Prostate gland (tissue), 2 donors: ENCODE measurements around the gene ATXN2. TPM values are rescaled to one million over a fixed set of nuclear protein-coding genes. Genes with fewer than 3 reads are reported as not detected.
"Not testable (repeated sequence)": the region's sequence is repeated elsewhere in the genome, so short reads cannot be mapped to it uniquely, and the experiment has no call there.

Source experiments
- DNase-seq: peaks from one replicate; pipeline ENCODE4 v3.0.0-alpha.2; 2019; ENCODE audit warnings: low spot score
- H3K27ac ChIP-seq, 2 donors: fragments of 200-600 bp; sonication (generic); 2 replicates each; pipeline ENCODE4 v1.5.1; 2017 to 2019
- H3K27me3 ChIP-seq: fragments of 200-600 bp; sonication (generic); replicated peaks from 2 replicates; pipeline ENCODE4 v1.5.1; 2019; ENCODE audit not compliant: insufficient read depth
- H3K36me3 ChIP-seq, 2 donors: fragments of 200-600 bp; sonication (generic); 1 replicate in 1 of 2; 2 replicates in 1 of 2; pipeline versions ENCODE4 v1.5.1 to v1.8.1; 2017 to 2019
- H3K4me1 ChIP-seq: fragments of 200-600 bp; sonication (generic); replicated peaks from 2 replicates; pipeline ENCODE4 v1.5.1; 2019
- H3K4me3 ChIP-seq, 2 donors: fragments of 200-600 bp; sonication (generic); 2 replicates each; pipeline ENCODE4 v1.5.1; 2017 to 2019
- H3K9me3 ChIP-seq: fragments of 200-600 bp; sonication (generic); 2 replicates; pipeline ENCODE4 v1.5.1; 2017
- POLR2A ChIP-seq: fragments of 450-650 bp; IDR thresholded peaks from one replicate; pipeline ENCODE4 v1.6.1; 2016; ENCODE audit warnings: antibody characterized with exemption, mild to moderate bottlenecking
- POLR2AphosphoS5 ChIP-seq: sonication (generic); formaldehyde crosslinking; IDR thresholded peaks from one replicate; pipeline ENCODE4 v1.6.1; 2017; ENCODE audit warnings: antibody characterized with exemption
- WGBS: methylation state at CpG from one replicate; pipeline ENCODE4 v1.1.5; 2018; 5-methylcytosine and 5-hydroxymethylcytosine counted together
- intact Hi-C: fragments of 100-400 bp; cut with DNase I; formaldehyde crosslinking; loops from one replicate; pipeline ENCODE4 v1.14.2; 2022
- total RNA-seq, 2 donors: library from RNA; depleted of rRNA; stranded (reverse); fragments of >200 nt; gene quantifications; one replicate each; pipeline ENCODE4 v1.1.0, GENCODE V29; 2016
- TF ChIP-seq, protein P1 (sequence below), 4 experiments: fragments of 200-600 bp in 2 of 4; fragments of 450-650 bp in 2 of 4; sonication (generic) in 2 of 4; IDR thresholded peaks; 1 replicate in 3 of 4; 2 replicates in 1 of 4; pipeline ENCODE4 v1.5.1; 2016 to 2019; ENCODE audit warnings: antibody characterized with exemption in 4 of 4, mild to moderate bottlenecking in 2 of 4, moderate library complexity in 2 of 4

The ATXN2 gene
- total RNA-seq, 2 donors from 2014 or later = 29.5 to 95.5 TPM

DNA sequence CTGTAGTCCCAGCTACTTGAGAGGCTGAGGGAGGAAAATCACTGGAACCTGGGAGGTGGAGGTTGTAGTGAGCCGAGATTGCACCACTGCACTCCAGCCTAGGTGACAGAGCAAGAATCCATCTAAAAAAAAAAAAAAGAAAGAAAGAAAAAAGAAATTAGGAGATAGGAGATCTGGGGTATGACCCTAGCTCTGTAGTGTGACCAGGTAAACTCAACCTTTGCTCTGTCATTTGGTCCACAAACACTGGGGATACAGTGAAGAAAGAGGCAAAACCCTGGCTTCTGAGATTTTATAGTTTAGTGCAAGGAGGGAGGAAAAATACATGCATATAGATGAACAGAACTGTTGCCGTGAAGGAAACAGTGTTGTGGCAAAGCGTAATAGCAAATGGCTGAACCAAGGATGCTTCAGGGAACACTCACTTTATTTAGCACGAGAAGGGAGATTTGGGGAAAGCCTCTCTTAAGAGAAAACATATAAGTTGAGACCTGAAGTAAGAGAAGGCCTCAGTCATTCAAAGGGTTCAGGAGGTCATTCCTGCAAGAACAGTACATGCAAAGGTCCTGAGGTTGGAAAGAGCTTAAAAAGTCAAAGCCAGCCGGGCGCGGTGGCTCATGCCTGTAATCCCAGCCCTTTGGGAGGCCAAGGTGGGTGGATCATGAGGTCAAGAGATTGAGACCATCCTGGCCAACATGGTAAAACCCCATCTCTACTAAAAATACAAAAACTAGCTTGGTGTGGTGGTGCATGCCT is 29.6 kb upstream of the ATXN2 start:
- 92% methylated on average over 7 of the region's 7 CpGs for WGBS
- intact Hi-C loops = no loop called here
- H3K36me3 ChIP-seq = no peaks in the 10 kb centered on the region
- no peak for DNase-seq
- no peak overlapping the region for H3K4me3 ChIP-seq
- TF ChIP-seq POLR2A (no peak), POLR2AphosphoS5 (no peak)
- TF ChIP-seq, protein P1, sequence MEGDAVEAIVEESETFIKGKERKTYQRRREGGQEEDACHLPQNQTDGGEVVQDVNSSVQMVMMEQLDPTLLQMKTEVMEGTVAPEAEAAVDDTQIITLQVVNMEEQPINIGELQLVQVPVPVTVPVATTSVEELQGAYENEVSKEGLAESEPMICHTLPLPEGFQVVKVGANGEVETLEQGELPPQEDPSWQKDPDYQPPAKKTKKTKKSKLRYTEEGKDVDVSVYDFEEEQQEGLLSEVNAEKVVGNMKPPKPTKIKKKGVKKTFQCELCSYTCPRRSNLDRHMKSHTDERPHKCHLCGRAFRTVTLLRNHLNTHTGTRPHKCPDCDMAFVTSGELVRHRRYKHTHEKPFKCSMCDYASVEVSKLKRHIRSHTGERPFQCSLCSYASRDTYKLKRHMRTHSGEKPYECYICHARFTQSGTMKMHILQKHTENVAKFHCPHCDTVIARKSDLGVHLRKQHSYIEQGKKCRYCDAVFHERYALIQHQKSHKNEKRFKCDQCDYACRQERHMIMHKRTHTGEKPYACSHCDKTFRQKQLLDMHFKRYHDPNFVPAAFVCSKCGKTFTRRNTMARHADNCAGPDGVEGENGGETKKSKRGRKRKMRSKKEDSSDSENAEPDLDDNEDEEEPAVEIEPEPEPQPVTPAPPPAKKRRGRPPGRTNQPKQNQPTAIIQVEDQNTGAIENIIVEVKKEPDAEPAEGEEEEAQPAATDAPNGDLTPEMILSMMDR (IDR thresholded peaks at IDR 0.05) = no peak
- H3K4me1 ChIP-seq = no peaks in the 10 kb centered on the region
- no peak overlapping the region for H3K27ac ChIP-seq
- no peaks in the 10 kb centered on the region for H3K27me3 ChIP-seq
- no peaks in the 10 kb centered on the region for H3K9me3 ChIP-seq

DNA sequence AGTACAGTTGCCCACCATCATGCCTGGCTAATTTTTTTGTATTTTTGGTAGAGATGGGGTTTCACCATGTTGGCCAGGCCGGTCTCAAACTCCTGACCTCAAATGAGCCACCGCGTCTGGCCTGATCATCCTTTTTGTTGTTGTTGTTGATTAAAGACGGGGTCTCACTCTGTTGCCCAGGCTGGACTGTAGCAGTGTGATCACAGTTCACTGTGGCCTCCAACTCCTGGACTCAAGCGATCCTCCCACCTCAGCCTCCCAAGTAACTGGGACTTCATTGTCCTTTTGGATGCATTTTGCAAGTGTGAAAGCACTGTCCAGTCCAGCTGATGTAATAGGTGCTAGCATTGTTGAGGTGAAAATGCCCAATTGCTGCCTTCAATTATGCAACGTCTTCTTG is 27.1 kb upstream of the ATXN2 start:
- Histone ChIP-seq H3K4me1 (no peaks in the 10 kb centered on the region), H3K9me3 (no peaks in the 10 kb centered on the region), H3K36me3 (no peaks in the 10 kb centered on the region), H3K27me3 (no peaks in the 10 kb centered on the region), H3K27ac (no peak overlapping the region), H3K4me3 (no peak overlapping the region)
- DNase-seq = no peak
- WGBS = 94% methylated on average over 6 of the region's 6 CpGs
- TF ChIP-seq, protein P1 (IDR thresholded peaks at IDR 0.05) = no peak
- no peak for TF ChIP-seq POLR2A
- no peak for TF ChIP-seq POLR2AphosphoS5
- intact Hi-C loops = no loop called here

DNA sequence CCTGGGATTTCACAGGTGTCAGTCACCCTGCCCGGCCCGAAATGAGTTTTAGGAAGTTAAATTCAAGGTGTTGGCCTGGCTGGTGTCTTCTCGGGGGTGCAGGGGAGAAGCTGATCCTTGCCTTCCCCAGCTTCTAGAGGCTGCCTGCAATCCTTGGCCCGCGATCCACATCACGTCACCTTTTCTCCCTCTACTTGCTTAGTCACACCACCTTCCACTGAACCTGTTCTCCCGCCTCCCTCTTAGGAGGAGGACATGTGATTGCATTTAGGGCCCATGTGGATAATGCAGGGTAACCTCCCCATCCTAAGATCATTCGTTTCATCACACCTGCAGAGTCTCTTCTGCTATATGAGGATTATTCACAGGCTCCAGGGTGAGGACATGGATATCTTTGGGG is 25.4 kb upstream of the ATXN2 start:
- H3K27me3 ChIP-seq = no peaks in the 10 kb centered on the region
- no peaks in the 10 kb centered on the region for H3K9me3 ChIP-seq
- no peaks in the 10 kb centered on the region for H3K4me1 ChIP-seq
- no peak overlapping the region for H3K27ac ChIP-seq
- TF ChIP-seq POLR2A (no peak), POLR2AphosphoS5 (no peak)
- TF ChIP-seq, protein P1 (IDR thresholded peaks at IDR 0.05) = no peak
- intact Hi-C loops = no loop called here
- no peak overlapping the region for H3K4me3 ChIP-seq
- WGBS = 67% methylated on average over 8 of the region's 8 CpGs
- DNase-seq = no peak
- H3K36me3 ChIP-seq = no peaks in the 10 kb centered on the region

DNA sequence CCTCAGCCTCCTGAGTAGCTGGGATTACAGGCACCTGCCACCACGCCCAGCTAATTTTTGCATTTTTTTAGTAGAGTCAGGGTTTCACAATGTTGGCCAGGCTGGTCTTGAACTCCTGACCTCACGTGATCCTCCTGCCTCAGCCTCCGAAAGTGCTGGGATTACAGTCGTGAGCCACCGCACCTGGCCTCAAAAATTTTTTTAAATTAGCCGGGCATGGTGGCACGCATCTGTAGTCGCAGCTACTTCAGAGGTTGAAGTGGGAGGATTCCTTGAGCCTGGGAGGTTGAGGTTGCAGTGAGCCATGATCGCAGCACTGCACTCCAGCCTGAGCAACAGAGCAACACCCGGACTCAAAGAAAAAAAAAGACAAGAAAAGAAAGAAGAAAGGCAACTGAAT is 18.7 kb upstream of the ATXN2 start:
- 95% methylated on average over 10 of the region's 10 CpGs for whole genome bisulfite sequencing
- H3K9me3 ChIP-seq = not testable (repeated sequence)

DNA sequence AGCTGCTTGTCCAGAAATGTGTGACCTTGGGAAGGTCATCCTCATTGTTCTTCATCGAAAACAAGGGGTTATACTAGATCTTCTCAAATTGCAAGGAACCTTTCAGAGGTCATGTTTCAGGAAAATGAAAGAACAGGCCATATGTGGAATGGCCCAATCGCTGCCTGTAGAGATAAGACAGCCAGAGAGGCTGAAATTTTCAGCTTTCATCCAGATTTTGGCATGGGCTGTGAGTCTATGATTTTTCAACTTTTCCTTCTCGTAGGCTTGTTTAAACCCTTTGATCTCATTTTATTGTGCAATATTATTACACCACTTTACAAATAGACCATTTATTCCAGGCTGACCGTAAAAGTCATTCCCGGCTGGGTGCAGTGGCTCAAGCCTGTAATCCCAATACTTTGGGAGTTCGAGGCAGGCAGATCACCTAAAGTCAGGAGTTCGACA is 17.1 kb upstream of the ATXN2 start:
- TF ChIP-seq POLR2A (no peak), POLR2AphosphoS5 (no peak)
- TF ChIP-seq, protein P1 (IDR thresholded peaks at IDR 0.05) = no peak
- no peaks in the 10 kb centered on the region for H3K36me3 ChIP-seq
- intact Hi-C loops = no loop called here
- DNase-seq = no peak
- H3K9me3 ChIP-seq = no peaks in the 10 kb centered on the region
- no peak overlapping the region for H3K27ac ChIP-seq
- H3K4me3 ChIP-seq = no peak overlapping the region
- H3K27me3 ChIP-seq = no peaks in the 10 kb centered on the region
- H3K4me1 ChIP-seq = no peaks in the 10 kb centered on the region
- WGBS = 35% methylated on average over 7 of the region's 7 CpGs

More for the DNA sequence above, 18.7 kb upstream of the ATXN2 start:
- H3K4me1 ChIP-seq, H3K4me3 ChIP-seq, H3K27me3 ChIP-seq, DNase-seq, H3K27ac ChIP-seq, intact Hi-C loops, H3K36me3 ChIP-seq: not testable (repeated sequence)
